Hepatocyte (in vitro differentiated cells): ENCODE results near the gene LRRC8A. TPM values are rescaled to one million over a fixed set of nuclear protein-coding genes. Genes with fewer than 3 reads are reported as not detected.

Experiments used
- DNase-seq: peaks from one replicate; pipeline ENCODE4 v3.0.0-alpha.2; 2016; ENCODE audit warnings: low spot score
- H2AFZ ChIP-seq: fragments of 200-600 bp; sonication (generic); 2 replicates; pipeline ENCODE4 v1.6.0; 2016; ENCODE audit warnings: antibody characterized with exemption, mild to moderate bottlenecking
- H3K27ac ChIP-seq: fragments of 200-600 bp; sonication (generic); 2 replicates; pipeline ENCODE4 v1.5.1; 2016; ENCODE audit warnings: mild to moderate bottlenecking
- H3K27me3 ChIP-seq: fragments of 200-600 bp; sonication (generic); 2 replicates; pipeline ENCODE4 v1.6.1; 2016
- H3K36me3 ChIP-seq: fragments of 200-600 bp; sonication (generic); replicated peaks from 2 replicates; pipeline ENCODE4 v1.5.1; 2016; ENCODE audit warnings: low read depth; ENCODE audit not compliant: insufficient read depth
- H3K4me1 ChIP-seq: fragments of 200-600 bp; sonication (generic); 2 replicates; pipeline ENCODE4 v1.5.1; 2016; ENCODE audit warnings: mild to moderate bottlenecking, moderate library complexity; ENCODE audit not compliant: insufficient read depth
- H3K4me2 ChIP-seq: fragments of 200-600 bp; sonication (generic); 2 replicates; pipeline ENCODE4 v1.6.0; 2016
- H3K4me3 ChIP-seq: fragments of 200-600 bp; sonication (generic); 2 replicates; pipeline ENCODE4 v1.5.1; 2016; ENCODE audit warnings: mild to moderate bottlenecking
- H3K79me2 ChIP-seq: fragments of 200-600 bp; sonication (generic); 2 replicates; pipeline ENCODE4 v1.6.0; 2017; ENCODE audit warnings: mild to moderate bottlenecking
- H3K9me2 ChIP-seq: fragments of 200-600 bp; sonication (generic); replicated peaks from 2 replicates; pipeline ENCODE4 v1.6.0; 2017; ENCODE audit warnings: mild to moderate bottlenecking; ENCODE audit not compliant: insufficient read depth
- H3K9me3 ChIP-seq: fragments of 200-600 bp; sonication (generic); 2 replicates; pipeline ENCODE4 v1.5.1; 2016; ENCODE audit warnings: low read depth, mild to moderate bottlenecking
- H4K20me1 ChIP-seq: fragments of 200-600 bp; sonication (generic); 2 replicates; pipeline ENCODE4 v1.6.0; 2016; ENCODE audit warnings: mild to moderate bottlenecking; ENCODE audit not compliant: insufficient read depth, poor library complexity, severe bottlenecking
- EZH2 ChIP-seq: fragments of 200-600 bp; sonication (generic); IDR thresholded peaks from 2 replicates; pipeline ENCODE4 v1.6.1; 2016; ENCODE audit warnings: antibody characterized with exemption, mild to moderate bottlenecking, borderline replicate concordance
- EZH2phosphoT487 ChIP-seq: fragments of 200-600 bp; sonication (generic); IDR thresholded peaks from one replicate; pipeline ENCODE4 v1.6.1; 2018; ENCODE audit warnings: antibody characterized with exemption, mild to moderate bottlenecking, low read depth, moderate library complexity; ENCODE audit not compliant: unreplicated experiment, severe bottlenecking
- WGBS: methylation state at CpG from one replicate; pipeline ENCODE4 v1.1.6; 2016; ENCODE audit warnings: low lambda C conversion rate; ENCODE audit errors: missing lambda C conversion rate; 5-methylcytosine and 5-hydroxymethylcytosine counted together
- polyA plus RNA-seq: library from polyadenylated mRNA; unstranded; fragments of >200 nt; fragmentation: Nextera tagmentation; extraction: Ambion mirVana; gene quantifications from 2 replicates; pipeline ENCODE4 v1.2.1, GENCODE V29; 2016
- total RNA-seq: library from RNA; depleted of rRNA; stranded (reverse); fragments of >200 nt; gene quantifications from 2 replicates; pipeline ENCODE4 v1.2.3, GENCODE V29; 2014
- TF ChIP-seq, protein P1 (sequence below): fragments of 200-600 bp; sonication (generic); IDR thresholded peaks from 2 replicates; pipeline ENCODE4 v1.5.1; 2016; ENCODE audit warnings: antibody characterized with exemption, mild to moderate bottlenecking; ENCODE audit not compliant: poor library complexity

Gene LRRC8A
- total and polyA plus RNA-seq, 2 experiments from 2014 or later = 30.7 to 55.6 TPM

DNA sequence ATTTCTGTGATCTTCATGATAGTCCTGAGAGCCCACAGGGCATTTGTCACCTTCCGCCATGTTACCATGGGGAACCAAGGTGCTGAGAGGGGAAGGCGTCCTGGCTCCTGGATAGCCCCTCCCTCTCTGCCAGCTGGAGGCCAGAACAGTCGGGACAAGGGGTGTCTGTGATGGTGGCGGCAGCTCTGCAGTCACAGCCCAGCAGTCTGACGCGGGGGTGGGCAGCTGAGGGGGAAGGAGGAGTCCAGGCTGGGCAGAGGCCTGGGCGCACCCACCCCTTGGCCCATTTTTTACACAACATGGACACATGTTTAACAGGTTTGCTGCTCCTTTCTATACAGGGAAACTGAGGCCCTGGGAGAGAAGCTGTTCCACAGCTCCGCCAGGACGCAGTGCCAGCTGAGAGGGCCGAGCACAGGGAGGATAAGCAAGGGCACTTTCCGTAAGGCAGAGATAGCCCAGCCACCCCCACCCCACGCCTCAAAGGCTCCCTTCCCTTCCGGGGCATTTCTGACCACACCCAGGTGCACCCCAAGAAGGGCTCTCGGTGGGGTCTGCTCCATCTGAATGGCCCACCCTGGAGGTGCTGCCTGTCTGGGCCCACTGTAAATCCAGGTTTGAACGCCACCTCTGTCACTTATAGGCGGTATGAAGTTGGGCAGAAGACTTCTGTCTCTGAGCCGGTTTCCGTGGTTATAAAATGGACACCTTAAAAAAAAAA, 17.1 kb downstream of the LRRC8A start:
- Histone ChIP-seq H4K20me1 (no peaks in the 10 kb centered on the region), H3K9me3 (no peaks in the 10 kb centered on the region), H3K36me3 (no peaks in the 10 kb centered on the region), H3K27me3 (no peaks in the 10 kb centered on the region), H3K4me1 (no peaks in the 10 kb centered on the region), H3K79me2 (peaks cover 26% of the 10 kb centered on the region), H3K9me2 (no peaks in the 10 kb centered on the region), H2AFZ (no peak overlapping the region), H3K4me3 (no peak overlapping the region), H3K4me2 (no peak overlapping the region), H3K27ac (no peak overlapping the region)
- 94% methylated on average over 18 of the region's 18 CpGs for WGBS
- no peak for DNase-seq
- TF ChIP-seq EZH2phosphoT487 = no peak
- TF ChIP-seq, protein P1, sequence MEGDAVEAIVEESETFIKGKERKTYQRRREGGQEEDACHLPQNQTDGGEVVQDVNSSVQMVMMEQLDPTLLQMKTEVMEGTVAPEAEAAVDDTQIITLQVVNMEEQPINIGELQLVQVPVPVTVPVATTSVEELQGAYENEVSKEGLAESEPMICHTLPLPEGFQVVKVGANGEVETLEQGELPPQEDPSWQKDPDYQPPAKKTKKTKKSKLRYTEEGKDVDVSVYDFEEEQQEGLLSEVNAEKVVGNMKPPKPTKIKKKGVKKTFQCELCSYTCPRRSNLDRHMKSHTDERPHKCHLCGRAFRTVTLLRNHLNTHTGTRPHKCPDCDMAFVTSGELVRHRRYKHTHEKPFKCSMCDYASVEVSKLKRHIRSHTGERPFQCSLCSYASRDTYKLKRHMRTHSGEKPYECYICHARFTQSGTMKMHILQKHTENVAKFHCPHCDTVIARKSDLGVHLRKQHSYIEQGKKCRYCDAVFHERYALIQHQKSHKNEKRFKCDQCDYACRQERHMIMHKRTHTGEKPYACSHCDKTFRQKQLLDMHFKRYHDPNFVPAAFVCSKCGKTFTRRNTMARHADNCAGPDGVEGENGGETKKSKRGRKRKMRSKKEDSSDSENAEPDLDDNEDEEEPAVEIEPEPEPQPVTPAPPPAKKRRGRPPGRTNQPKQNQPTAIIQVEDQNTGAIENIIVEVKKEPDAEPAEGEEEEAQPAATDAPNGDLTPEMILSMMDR = no peak
- TF ChIP-seq EZH2 = no peak

DNA sequence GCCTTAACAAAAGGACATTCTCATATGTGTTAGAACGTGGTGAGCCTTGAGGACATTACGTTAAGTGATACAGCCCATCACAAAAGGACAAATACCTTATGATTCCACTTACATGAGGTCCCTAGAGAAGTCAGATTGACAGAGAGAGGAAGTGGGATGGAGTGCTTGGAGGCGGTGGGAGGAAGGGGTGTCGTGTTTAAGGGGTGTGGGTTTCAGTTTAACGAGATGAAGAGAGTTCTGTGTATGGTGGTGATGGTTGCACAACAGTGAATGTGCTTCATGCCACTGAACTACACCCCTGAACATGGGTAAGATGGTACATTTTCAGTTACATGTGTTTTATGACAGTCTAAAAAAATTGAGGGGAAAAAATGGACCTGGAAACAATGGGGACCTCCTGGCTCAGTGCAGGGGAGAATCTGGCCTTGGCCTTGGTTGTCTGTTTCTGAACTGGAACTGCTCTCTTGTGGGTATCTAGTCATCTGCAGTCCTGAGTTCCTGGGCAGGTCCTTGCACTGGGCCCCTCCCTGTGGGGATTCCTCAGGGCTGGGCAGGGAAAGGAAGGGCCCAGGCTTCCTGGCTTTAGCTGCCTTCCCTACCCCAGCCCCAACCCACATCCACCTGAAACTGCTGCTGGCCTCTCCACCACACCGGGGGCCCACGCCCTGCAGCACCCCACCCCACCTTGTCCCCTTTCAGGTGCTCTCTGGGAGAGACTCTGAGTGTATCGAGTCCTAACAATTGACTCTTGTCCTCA, 17.8 kb downstream of the LRRC8A start:
- H3K79me2 ChIP-seq = peaks cover 29% of the 10 kb centered on the region

GRCh38 chr9:128901379-128901778, 19.4 kb downstream of the LRRC8A start:
- peaks cover 29% of the 10 kb centered on the region for H3K79me2 ChIP-seq

More for the DNA sequence above, 17.8 kb downstream of the LRRC8A start:
- H3K4me3 ChIP-seq = no peak overlapping the region
- no peak for TF ChIP-seq EZH2
- TF ChIP-seq, protein P1 = no peak
- TF ChIP-seq EZH2phosphoT487 = no peak
- H3K27me3 ChIP-seq = no peaks in the 10 kb centered on the region
- H3K27ac ChIP-seq = no peak overlapping the region
- H3K4me1 ChIP-seq = no peaks in the 10 kb centered on the region
- 85% methylated on average over 8 of the region's 8 CpGs for WGBS
- DNase-seq = no peak
- no peak overlapping the region for H3K4me2 ChIP-seq
- no peak overlapping the region for H2AFZ ChIP-seq
- H3K9me3 ChIP-seq = no peaks in the 10 kb centered on the region
- no peaks in the 10 kb centered on the region for H4K20me1 ChIP-seq
- H3K36me3 ChIP-seq = no peaks in the 10 kb centered on the region
- H3K9me2 ChIP-seq = no peaks in the 10 kb centered on the region

More at GRCh38 chr9:128901379-128901778, 19.4 kb downstream of the LRRC8A start:
- Histone ChIP-seq H3K27ac (no peak overlapping the region), H3K9me3 (no peaks in the 10 kb centered on the region), H3K36me3 (no peaks in the 10 kb centered on the region), H3K4me2 (no peak overlapping the region), H4K20me1 (no peaks in the 10 kb centered on the region), H3K27me3 (no peaks in the 10 kb centered on the region), H3K4me3 (no peak overlapping the region), H3K9me2 (no peaks in the 10 kb centered on the region), H3K4me1 (no peaks in the 10 kb centered on the region), H2AFZ (no peak overlapping the region)
- TF ChIP-seq EZH2phosphoT487 (no peak), EZH2 (no peak)
- TF ChIP-seq, protein P1 = no peak
- WGBS = 88% methylated on average over 7 of the region's 7 CpGs
- DNase-seq = no peak
